GM12873 (cell line): ENCODE results near the gene NTRK3.

Source experiments
- CTCF ChIP-seq: IDR thresholded peaks from 2 replicates; pipeline ENCODE4 v1.5.1; 2012; ENCODE audit warnings: low read depth, mild to moderate bottlenecking, moderate library complexity, low read length, control low read depth; ENCODE audit not compliant: insufficient read depth; ENCODE audit errors: missing control alignments

The NTRK3 gene

DNA sequence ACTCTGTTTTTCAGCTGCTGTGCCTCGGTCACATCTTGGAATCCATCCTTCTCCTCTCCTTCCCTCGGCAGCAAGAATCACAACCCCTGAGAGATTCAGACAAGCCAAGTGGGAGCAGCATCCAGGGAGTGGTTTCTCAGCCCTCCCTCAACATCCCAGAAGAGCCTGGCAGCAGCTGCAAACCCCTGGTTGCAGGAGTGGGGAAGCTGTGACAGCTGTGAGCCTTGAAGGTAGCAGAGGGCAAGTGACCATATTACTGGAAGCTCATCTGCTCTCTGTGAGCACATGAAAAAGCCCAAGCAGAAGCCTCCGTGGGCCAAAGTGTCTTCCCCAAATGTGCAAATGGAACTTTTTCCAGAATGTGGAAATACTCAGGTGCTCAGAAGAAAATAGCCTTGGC, 312.9 kb downstream of the NTRK3 start:
- no peak for TF ChIP-seq CTCF

DNA sequence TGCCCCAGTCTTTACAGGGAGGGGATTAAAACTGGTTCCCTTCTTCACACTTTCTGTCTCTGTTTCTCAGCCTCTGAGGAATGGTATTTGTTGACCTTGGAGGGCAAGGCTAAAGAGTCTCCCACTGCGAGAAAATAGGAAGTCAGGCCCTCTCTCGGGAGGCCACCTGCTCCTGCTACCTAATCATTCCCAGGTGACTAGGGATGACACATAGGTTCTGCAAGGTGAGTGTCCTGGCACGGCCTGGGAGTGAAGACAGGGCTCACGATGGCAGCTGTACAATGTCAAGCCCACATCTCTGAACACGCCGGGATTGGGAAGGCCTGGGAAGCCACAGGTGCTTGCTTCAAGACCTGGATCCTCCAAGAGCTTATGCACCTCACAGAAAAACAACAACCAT, 314.2 kb downstream of the NTRK3 start:
- no peak for TF ChIP-seq CTCF

DNA sequence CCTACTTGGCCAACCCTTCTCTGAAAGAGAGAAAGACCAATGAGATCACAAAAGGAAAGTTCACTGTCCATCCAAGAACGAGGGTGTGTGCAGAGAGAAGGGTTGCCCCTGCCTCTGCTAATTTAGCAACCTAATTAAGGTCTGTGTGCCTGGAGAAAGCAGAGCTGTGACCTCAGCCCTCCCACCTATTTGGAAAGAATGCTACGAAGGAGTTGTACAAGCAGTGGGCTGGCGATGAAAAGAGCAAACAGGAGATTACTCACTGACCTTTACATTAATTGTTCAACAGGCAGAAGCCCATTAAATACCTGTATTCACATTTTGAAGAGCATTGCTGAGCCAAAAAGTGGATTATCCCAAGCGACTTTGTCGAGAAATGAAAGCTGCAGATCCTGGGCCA, 314.9 kb downstream of the NTRK3 start:
- TF ChIP-seq CTCF: no peak

GRCh38 chr15:87940768-87941167, 315.8 kb downstream of the NTRK3 start:
- no peak for TF ChIP-seq CTCF

GRCh38 chr15:87939848-87940457, 316.6 kb downstream of the NTRK3 start:
- no peak for TF ChIP-seq CTCF

GRCh38 chr15:87938031-87938430, 318.5 kb downstream of the NTRK3 start:
- no peak for TF ChIP-seq CTCF

DNA sequence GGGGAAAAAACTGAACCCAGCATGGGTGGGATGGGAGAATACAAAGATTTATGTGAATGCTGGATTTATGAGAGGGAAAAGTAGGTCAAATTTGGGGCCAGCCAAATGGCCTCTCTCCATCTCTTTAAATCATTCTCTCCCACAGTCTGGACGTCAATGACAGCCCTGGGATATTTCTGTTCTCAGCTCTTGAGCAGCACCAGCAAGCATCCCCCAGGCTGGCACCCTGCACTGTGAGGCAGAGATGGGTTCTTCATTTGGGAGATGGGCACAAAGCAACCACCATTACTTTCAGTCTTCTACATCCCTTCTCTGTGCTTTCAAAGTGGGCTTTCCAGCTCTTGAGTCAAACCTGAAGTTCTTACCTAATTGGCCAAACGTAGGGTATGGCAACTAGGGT, 321.0 kb downstream of the NTRK3 start:
- no peak for TF ChIP-seq CTCF
